GM21737 (cell line): ENCODE measurements around the gene KANSL1.
A peak's percentile ranks its signal among the peaks of the same experiment; 100 is the strongest.
"Not testable (repeated sequence)": the region's sequence is repeated elsewhere in the genome, so short reads cannot be mapped to it uniquely, and the experiment has no call there.

Source experiments
- ATAC-seq: cut with Tn5 transposase; IDR thresholded peaks from one replicate; pipeline ENCODE4 v1.9.1; 2021; ENCODE audit warnings: mild to moderate bottlenecking, moderate library complexity; ENCODE audit not compliant: unreplicated experiment

KANSL1 gene, protein sequence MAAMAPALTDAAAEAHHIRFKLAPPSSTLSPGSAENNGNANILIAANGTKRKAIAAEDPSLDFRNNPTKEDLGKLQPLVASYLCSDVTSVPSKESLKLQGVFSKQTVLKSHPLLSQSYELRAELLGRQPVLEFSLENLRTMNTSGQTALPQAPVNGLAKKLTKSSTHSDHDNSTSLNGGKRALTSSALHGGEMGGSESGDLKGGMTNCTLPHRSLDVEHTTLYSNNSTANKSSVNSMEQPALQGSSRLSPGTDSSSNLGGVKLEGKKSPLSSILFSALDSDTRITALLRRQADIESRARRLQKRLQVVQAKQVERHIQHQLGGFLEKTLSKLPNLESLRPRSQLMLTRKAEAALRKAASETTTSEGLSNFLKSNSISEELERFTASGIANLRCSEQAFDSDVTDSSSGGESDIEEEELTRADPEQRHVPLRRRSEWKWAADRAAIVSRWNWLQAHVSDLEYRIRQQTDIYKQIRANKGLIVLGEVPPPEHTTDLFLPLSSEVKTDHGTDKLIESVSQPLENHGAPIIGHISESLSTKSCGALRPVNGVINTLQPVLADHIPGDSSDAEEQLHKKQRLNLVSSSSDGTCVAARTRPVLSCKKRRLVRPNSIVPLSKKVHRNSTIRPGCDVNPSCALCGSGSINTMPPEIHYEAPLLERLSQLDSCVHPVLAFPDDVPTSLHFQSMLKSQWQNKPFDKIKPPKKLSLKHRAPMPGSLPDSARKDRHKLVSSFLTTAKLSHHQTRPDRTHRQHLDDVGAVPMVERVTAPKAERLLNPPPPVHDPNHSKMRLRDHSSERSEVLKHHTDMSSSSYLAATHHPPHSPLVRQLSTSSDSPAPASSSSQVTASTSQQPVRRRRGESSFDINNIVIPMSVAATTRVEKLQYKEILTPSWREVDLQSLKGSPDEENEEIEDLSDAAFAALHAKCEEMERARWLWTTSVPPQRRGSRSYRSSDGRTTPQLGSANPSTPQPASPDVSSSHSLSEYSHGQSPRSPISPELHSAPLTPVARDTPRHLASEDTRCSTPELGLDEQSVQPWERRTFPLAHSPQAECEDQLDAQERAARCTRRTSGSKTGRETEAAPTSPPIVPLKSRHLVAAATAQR (N-terminal part only)

GRCh38 chr17:46193151-46193625, at the start of gene KANSL1:
Gene KANSL1 (minus strand): TSS chr17:46193429. CDS start chr17:46172143, 21,286 bp downstream.
- ATAC-seq, result peak; percentile 63

DNA sequence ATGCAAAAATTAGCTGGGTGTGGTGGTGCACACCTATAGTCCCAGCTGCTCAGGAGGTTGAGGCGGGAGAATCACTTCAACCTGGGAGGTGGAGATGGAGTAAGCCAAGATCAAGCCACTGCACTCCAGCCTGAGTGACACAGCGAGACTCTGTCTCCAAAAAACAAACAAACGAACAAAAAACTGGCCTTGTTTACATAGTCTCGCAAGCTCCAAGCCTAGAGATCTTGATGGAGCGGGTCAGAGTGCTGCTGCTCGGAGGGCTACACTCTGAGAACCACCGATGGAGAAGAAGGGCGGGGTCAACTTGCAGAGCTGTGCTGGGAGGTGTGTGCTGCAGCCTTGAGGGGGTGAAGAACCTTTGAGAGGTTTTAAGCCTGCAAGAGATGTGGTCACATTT, 38.1 kb upstream of the KANSL1 start:
- ATAC-seq, result not testable (repeated sequence)

DNA sequence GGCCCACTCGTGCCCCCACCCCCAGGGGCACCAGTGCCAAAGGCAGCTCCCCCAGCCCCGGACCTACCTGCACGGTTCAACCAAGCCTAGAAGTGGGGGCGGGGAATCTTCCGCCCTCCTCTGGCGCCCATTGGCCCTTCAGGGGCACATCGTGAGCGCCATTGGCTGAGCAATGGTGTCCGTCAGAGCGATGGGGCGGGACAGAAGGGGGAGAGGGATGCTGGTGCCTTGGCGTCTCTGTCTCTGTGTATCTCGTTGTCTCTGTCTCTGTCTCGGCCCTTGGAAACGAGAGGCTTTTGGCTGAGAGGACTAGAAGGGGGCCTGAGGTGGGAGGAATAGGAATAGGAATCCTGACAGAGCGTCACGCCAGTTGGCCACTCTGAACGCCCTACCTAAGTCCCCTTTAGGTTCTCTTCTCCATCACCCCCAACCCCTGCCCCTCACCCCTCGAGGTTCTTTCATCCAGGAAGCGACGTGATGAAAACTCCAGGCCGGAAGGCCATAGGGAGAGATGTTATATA, 32.1 kb upstream of the KANSL1 start:
- peak; percentile 99 for ATAC-seq

DNA sequence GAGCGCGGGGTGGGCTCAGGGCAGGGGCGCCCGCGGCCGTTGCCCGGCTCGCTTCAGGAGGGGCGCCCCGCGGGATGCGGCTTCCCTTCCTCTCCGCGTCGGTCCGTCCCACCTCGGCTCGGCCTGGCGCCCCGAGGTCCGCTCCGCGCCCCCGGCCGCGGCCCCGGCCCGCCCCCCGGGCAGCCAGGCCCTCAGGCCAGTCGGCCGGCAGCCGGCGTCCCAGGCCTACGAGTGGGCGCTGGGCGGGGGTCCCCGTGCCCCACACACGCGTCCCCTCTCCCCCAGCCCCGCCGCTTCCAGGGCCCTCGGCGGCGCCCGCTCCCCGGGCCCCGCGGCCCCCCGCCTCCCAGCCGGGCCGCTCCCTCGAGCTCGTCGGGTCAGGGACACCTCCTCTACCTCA, 31.6 kb upstream of the KANSL1 start:
- ATAC-seq, result peak; percentile 37

GRCh38 chr17:46223041-46223440, 29.8 kb upstream of the KANSL1 start:
- not testable (repeated sequence) for ATAC-seq

DNA sequence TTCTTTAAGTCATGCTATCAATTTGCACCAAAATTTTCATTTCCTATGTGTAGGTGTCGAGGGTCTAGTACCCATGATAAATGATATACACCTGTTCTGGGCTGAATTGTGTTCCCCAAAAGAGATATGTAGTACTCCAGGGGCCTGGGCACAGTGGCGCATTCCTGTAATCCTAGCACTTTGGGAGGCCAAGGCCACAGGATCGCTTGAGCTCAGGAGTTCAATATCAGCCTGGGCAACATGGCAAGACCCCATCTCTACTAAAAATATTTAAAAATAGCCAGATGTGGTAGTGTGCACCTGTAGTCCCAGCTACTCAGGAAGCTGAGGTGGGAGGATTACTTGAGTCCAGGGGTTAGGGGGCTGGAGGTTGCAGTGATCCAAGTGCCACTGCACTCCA, 23.5 kb upstream of the KANSL1 start:
- no peak for ATAC-seq

DNA sequence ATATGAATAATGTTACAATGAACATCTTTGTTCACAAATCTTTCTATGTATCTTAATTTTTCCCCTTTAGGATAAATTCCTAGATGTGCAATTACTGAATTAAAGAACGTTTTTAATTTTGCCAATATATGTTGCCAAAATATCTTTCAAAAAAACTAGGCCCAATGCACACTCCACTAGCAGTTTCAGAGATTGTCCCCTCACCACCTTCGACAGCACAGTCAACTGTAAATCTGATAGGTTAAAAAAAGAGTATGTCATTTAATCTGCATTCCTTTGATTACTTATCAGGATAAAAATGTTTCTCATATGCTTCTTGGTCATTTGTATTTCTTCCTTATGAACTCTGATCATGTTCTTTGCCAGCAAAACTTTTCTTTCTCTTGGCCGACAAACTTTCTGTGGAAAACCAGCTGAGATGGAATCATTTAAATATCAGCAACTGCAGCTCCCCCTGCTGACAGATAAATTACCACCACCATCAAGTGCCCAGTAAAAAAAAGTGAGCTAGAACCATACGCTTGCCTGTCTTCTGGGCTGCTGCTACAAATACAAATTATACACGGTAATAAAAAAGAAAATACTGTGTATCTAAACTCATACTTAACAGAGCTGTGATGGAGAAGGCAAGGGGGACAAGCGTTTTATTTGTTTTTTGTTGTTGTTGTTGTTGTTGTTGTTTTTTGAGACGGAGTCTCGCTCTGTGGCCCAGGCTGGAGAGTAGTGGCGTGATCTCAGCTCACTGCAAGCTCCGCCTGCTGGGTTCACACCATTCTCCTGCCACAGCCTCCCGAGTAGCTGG, 19.6 kb upstream of the KANSL1 start:
- ATAC-seq, result no peak

GRCh38 chr17:46208997-46209396, 15.8 kb upstream of the KANSL1 start:
- ATAC-seq, result no peak

GRCh38 chr17:46205975-46206374, 12.7 kb upstream of the KANSL1 start:
- ATAC-seq, result no peak

GRCh38 chr17:46202424-46202823, 9.2 kb upstream of the KANSL1 start:
- no peak for ATAC-seq

- ATAC-seq, result no peak
Measured at GRCh38 chr17:46201491-46201890, 8.3 kb upstream of the KANSL1 start.

DNA sequence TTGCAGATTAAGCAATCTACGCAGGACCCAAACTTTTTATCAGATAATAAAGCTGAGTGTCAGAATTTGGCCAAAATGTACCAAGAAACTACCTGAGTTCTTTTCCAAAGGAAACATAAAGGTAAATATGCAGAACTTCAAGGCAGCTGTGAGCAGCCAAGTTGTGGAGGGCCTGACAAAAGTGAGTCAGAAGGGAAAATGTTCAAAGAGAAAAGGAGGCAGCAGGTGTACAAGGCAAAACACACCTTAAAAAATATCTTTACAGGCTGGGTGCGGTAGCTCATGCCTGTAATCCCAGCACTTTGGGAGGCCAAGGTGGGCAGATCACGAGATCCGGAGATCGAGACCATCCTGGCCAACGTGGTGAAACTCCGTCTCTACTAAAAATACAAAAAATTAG, 7.0 kb upstream of the KANSL1 start:
- no peak for ATAC-seq

- ATAC-seq, result no peak
Measured at GRCh38 chr17:46199379-46199778, 6.2 kb upstream of the KANSL1 start.

- ATAC-seq, result no peak
Measured at GRCh38 chr17:46198233-46198632, 5.0 kb upstream of the KANSL1 start.

DNA sequence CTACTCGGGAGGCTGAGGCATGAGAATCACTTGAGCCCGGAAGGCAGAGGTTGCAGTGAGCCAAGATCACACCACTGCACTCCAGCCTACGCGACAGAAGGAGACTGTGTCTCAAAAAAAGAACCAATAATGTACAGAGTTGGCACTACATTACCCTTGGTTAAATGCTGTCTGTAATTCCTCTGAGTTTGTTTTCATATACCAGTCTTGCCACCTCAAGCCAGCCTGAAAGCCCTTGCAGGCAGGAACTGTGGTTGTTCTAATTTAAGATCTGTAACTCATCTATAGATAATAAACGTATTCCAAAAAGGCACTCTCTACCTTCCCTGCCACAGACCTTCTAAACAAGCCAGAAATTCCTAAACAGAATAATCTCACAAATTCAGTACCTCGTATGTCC, 4.3 kb upstream of the KANSL1 start:
- no peak for ATAC-seq

DNA sequence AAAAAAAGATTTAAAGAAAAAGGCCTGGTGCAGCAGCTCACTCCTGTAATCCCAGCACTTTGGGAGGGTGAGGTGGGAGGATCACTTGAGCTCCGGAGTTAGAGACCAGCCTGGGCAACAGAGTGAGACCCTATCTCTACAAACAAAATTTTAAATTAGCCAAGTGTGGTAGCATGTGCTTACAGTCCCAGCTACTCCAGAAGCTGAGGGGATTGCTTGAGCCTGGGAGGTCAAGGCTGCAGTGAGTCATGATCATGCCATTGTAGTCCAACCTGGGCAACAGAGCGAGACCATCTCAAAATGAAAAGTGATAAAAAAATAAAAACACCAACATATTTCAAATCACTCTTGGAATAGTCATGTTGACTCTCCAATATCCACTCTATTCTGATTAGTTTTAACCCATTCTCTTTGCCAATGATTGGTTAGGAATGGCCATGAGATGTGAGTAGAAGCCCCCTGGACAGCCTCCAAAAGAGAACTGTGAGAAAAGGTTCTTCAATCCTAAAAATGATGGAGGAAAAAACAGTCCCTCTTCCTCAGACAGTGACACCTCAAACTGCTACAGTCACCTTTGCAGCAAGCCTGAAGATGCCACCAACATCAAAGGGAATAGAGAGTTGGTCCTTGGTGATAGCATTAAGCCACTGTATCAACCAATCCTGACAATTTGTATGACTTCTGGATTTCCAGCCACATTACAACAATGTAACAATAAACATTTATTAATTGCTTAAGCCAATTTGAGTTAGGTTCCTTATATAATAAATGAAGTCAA, 2.9 kb upstream of the KANSL1 start:
- ATAC-seq, result no peak

DNA sequence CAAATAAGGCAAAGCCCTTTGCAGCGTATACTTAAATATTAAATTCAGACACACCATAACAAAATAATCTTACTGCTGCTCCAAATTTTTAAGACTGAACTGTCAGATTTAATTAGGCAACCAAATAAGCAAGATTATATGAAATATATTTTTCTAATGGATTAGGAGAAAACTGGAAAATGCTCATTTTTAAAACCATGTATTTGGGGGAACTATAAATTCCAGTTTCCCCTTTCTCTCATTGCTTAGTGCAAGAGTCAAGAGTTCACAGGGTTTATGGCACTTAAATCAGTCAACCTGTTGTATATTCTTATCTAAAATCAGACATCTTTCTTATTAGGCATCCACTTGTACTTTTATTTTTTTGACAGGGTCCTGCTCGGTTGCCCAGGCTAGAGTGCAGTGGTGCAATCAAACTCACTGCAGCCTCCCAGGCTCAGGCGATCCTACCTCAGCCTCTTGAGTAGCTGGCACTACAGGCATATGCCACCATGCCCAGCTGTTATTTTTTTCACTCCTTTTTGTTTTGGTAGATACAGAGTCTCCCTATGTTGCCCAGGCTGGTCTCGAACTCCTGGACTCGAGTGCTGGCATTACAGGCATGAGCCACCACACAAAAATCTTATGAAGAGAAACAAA, 2.1 kb upstream of the KANSL1 start:
- ATAC-seq, result no peak

DNA sequence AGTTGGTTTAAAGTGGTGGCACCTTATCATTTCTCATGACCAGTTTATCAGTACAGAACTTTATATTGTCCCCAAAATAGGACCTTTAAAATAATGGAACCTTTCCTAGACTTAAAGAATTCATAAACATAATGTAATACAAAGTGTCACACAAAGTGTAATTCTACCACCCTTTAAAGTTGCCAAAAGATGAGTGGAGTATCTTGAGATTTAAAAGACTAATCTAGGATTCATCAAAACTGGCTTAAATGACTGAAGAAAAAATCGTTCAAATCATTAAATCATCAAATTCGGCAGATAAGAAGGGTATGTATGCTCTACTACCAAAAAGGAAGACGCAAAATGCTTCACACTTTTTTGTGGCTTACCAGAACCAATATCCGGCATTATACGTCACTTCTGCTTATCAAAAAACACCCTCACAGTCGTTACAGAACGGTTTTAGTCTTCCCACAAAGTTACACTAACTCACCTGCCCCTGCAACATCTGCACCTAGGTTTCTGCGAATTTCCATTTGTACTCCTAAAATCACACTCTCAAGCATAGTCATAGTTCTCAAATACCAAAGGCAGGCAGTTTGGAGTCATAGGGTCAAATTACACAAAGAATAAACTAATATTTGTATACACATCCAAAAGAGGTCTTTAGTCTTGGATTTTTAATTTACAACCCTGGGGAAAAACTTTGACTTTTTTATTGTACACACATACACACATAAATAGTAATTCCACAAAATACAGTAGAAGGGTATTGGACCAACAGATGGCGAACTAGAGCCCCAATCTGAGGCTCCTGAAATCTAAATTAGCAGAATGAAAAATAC, 1.4 kb upstream of the KANSL1 start:
- no peak for ATAC-seq
